ENCODE data around the gene ANKS1B.

GRCh38 chr12:98752726-98753125, 1232.0 kb downstream of the ANKS1B start:
- TF ChIP-seq ZNF565 (CRISPR knock-in tag; conservative IDR thresholded peaks at IDR 0.05; ENCODE audit: low read depth) (no peak), ZFP3 (CRISPR knock-in tag; IDR thresholded peaks at IDR 0.05) (no peak), ZFP30 (CRISPR knock-in tag; IDR thresholded peaks at IDR 0.05) (no peak), CREB5 (CRISPR knock-in tag; IDR thresholded peaks at IDR 0.05; ENCODE audit: low read depth) (no peak), PATZ1 (CRISPR knock-in tag; IDR thresholded peaks at IDR 0.05; ENCODE audit: borderline replicate concordance) (no peak), TSHZ2 (CRISPR knock-in tag; IDR thresholded peaks at IDR 0.05) (no peak), TOX (CRISPR knock-in tag; IDR thresholded peaks at IDR 0.05; ENCODE audit: borderline replicate concordance) (no peak), RARB (CRISPR knock-in tag; IDR thresholded peaks at IDR 0.05) (no peak), SNAI2 (CRISPR knock-in tag; IDR thresholded peaks at IDR 0.05) (no peak), ZNF8 (CRISPR knock-in tag; IDR thresholded peaks at IDR 0.05) (no peak), TCF4 (CRISPR knock-in tag; IDR thresholded peaks at IDR 0.05; ENCODE audit: borderline replicate concordance) (no peak)
